ENCODE data around the gene GBX2.

DNA sequence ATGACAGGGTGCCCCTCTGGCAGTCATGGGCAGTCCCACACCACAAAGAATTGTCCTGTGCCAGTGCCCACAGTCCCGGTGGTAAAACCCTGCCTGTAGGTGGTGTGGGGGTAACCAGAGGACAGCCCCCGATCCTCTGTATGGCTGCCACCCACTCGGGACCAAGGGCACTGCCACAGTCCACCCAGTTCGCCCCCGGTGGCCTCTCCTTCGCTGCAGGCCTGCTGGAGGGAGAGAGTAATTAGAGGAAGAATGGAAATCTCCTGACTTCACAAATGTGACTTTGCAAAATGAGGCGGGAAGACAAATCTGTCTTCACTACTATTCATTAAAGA lies 11.4 kb downstream of the GBX2 start:
- TF ChIP-seq, protein P1, sequence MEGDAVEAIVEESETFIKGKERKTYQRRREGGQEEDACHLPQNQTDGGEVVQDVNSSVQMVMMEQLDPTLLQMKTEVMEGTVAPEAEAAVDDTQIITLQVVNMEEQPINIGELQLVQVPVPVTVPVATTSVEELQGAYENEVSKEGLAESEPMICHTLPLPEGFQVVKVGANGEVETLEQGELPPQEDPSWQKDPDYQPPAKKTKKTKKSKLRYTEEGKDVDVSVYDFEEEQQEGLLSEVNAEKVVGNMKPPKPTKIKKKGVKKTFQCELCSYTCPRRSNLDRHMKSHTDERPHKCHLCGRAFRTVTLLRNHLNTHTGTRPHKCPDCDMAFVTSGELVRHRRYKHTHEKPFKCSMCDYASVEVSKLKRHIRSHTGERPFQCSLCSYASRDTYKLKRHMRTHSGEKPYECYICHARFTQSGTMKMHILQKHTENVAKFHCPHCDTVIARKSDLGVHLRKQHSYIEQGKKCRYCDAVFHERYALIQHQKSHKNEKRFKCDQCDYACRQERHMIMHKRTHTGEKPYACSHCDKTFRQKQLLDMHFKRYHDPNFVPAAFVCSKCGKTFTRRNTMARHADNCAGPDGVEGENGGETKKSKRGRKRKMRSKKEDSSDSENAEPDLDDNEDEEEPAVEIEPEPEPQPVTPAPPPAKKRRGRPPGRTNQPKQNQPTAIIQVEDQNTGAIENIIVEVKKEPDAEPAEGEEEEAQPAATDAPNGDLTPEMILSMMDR (IDR thresholded peaks at IDR 0.05): no peak
- no peak for TF ChIP-seq POLR2AphosphoS5 (IDR thresholded peaks at IDR 0.05)
